GM19240 (cell line): ENCODE data around the gene ADAM33.

Source experiments
- DNase-seq: peaks from one replicate; pipeline ENCODE4 v3.0.0; 2011; ENCODE audit warnings: low spot score; ENCODE audit not compliant: insufficient read length

ADAM33 gene

GRCh38 chr20:3710011-3710466 is 28.2 kb upstream of the ADAM33 start:
- DNase-seq: no peak

GRCh38 chr20:3707508-3707899 is 25.7 kb upstream of the ADAM33 start:
- no peak for DNase-seq

GRCh38 chr20:3706774-3707507 is 25.1 kb upstream of the ADAM33 start:
- no peak for DNase-seq

- DNase-seq: no peak
Measured at GRCh38 chr20:3705970-3706739, 24.3 kb upstream of the ADAM33 start.

- no peak for DNase-seq
Measured at GRCh38 chr20:3705491-3705969, 23.7 kb upstream of the ADAM33 start.

- DNase-seq: no peak
Measured at GRCh38 chr20:3704087-3704486, 22.3 kb upstream of the ADAM33 start.

GRCh38 chr20:3702611-3703391 is 21.0 kb upstream of the ADAM33 start:
- no peak for DNase-seq

GRCh38 chr20:3701061-3701998 is 19.5 kb upstream of the ADAM33 start:
- no peak for DNase-seq

- no peak for DNase-seq
Measured at GRCh38 chr20:3699037-3699436, 17.2 kb upstream of the ADAM33 start.

- no peak for DNase-seq
Measured at GRCh38 chr20:3698591-3699001, 16.8 kb upstream of the ADAM33 start.

GRCh38 chr20:3697588-3698305 is 15.9 kb upstream of the ADAM33 start:
- DNase-seq: no peak

- DNase-seq: no peak
Measured at GRCh38 chr20:3696745-3697587, 15.2 kb upstream of the ADAM33 start.

GRCh38 chr20:3696200-3696599 is 14.4 kb upstream of the ADAM33 start:
- DNase-seq: no peak

- DNase-seq: no peak
Measured at GRCh38 chr20:3694864-3695263, 13.1 kb upstream of the ADAM33 start.

GRCh38 chr20:3693376-3693775 is 11.6 kb upstream of the ADAM33 start:
- DNase-seq: no peak

- DNase-seq: no peak
Measured at GRCh38 chr20:3692706-3693294, 11.0 kb upstream of the ADAM33 start.

- no peak for DNase-seq
Measured at GRCh38 chr20:3691897-3692296, 10.1 kb upstream of the ADAM33 start.

- no peak for DNase-seq
Measured at GRCh38 chr20:3691306-3691705, 9.5 kb upstream of the ADAM33 start.

GRCh38 chr20:3690413-3690812 is 8.6 kb upstream of the ADAM33 start:
- DNase-seq: no peak
